ENCODE results near the gene TSHR. TPM values are rescaled to one million over a fixed set of nuclear protein-coding genes. Genes with fewer than 3 reads are reported as not detected.

The TSHR gene
- total RNA-seq, 2 experiments from 2014 or later: not detected

- Mint-ChIP-seq H3K27ac (no peak overlapping the region), H3K9me3 (no peaks in the 10 kb centered on the region), H3K27me3 (ENCODE audit: low read depth) (peaks cover 10% of the 10 kb centered on the region), H3K4me3 (no peak overlapping the region), H3K36me3 (ENCODE audit: low read depth) (peaks cover 2% of the 10 kb centered on the region), H3K4me1 (ENCODE audit: low read depth) (peaks cover 14% of the 10 kb centered on the region)
- DNase-seq: no peak
- intact Hi-C loops (cut with micrococcal nuclease): no loop called here
- CTCF ChIA-PET: no interaction called here
These were observed 202.0 kb downstream of the TSHR start for GRCh38 chr14:81157431-81157830.

GRCh38 chr14:81161088-81161487, 205.7 kb downstream of the TSHR start:
- Mint-ChIP-seq H3K4me1 (ENCODE audit: low read depth) (peaks cover 9% of the 10 kb centered on the region), H3K27me3 (ENCODE audit: low read depth) (peaks cover 3% of the 10 kb centered on the region), H3K27ac (no peak overlapping the region), H3K36me3 (ENCODE audit: low read depth) (no peaks in the 10 kb centered on the region), H3K4me3 (no peak overlapping the region), H3K9me3 (no peaks in the 10 kb centered on the region)
- DNase-seq: no peak
- CTCF ChIA-PET: interaction anchor here (0.8 to 1.7 kb wide), 3 partner anchors 9 to 304 kb away, joined by 3 to 6 read pairs (median 4); no protein-coding TSS in a partner anchor
- intact Hi-C loops (cut with micrococcal nuclease): no loop called here

GRCh38 chr14:81161749-81162148, 206.3 kb downstream of the TSHR start:
- Mint-ChIP-seq H3K9me3 (no peaks in the 10 kb centered on the region), H3K36me3 (ENCODE audit: low read depth) (no peaks in the 10 kb centered on the region), H3K27ac (no peak overlapping the region), H3K27me3 (ENCODE audit: low read depth) (no peaks in the 10 kb centered on the region), H3K4me3 (no peak overlapping the region), H3K4me1 (ENCODE audit: low read depth) (peaks cover 9% of the 10 kb centered on the region)
- intact Hi-C loops (cut with micrococcal nuclease): no loop called here
- CTCF ChIA-PET: interaction anchor here (0.6 to 1.7 kb wide), 6 partner anchors 8 to 303 kb away, joined by 3 to 6 read pairs (median 4); partner anchors contain the start of gene TSHR
- no peak for DNase-seq

GRCh38 chr14:81162941-81163340, 207.5 kb downstream of the TSHR start:
- CTCF ChIA-PET: interaction anchor here (0.7 to 4.5 kb wide), 14 partner anchors 11 to 312 kb away, joined by 3 to 39 read pairs (median 3); partner anchors contain the start of gene CEP128
- no peak for DNase-seq
- H3K27ac Mint-ChIP-seq: no peak overlapping the region
- H3K4me1 Mint-ChIP-seq (ENCODE audit: low read depth): peaks cover 9% of the 10 kb centered on the region
- H3K9me3 Mint-ChIP-seq: no peaks in the 10 kb centered on the region
- intact Hi-C loops (cut with micrococcal nuclease): no loop called here
- no peaks in the 10 kb centered on the region for H3K36me3 Mint-ChIP-seq (ENCODE audit: low read depth)
- H3K4me3 Mint-ChIP-seq: no peak overlapping the region
- no peaks in the 10 kb centered on the region for H3K27me3 Mint-ChIP-seq (ENCODE audit: low read depth)

- peaks cover 10% of the 10 kb centered on the region for H3K4me1 Mint-ChIP-seq (ENCODE audit: low read depth)
- no peaks in the 10 kb centered on the region for H3K27me3 Mint-ChIP-seq (ENCODE audit: low read depth)
- H3K4me3 Mint-ChIP-seq: no peak overlapping the region
- intact Hi-C loops (cut with micrococcal nuclease): loop anchor here (1.0 kb wide), 6 partner anchors 11 to 233 kb away; no protein-coding TSS in a partner anchor
- H3K27ac Mint-ChIP-seq: no peak overlapping the region
- DNase-seq: peak; percentile 87
- H3K9me3 Mint-ChIP-seq: no peaks in the 10 kb centered on the region
- no peaks in the 10 kb centered on the region for H3K36me3 Mint-ChIP-seq (ENCODE audit: low read depth)
- CTCF ChIA-PET: interaction anchor here (0.8 to 4.5 kb wide), 12 partner anchors 10 to 300 kb away, joined by 3 to 39 read pairs (median 4); partner anchors contain the start of gene CEP128
These were observed 208.8 kb downstream of the TSHR start for GRCh38 chr14:81164167-81164774.

GRCh38 chr14:81165188-81165587, 209.8 kb downstream of the TSHR start:
- Mint-ChIP-seq H3K27ac (no peak overlapping the region), H3K36me3 (ENCODE audit: low read depth) (no peaks in the 10 kb centered on the region), H3K4me1 (ENCODE audit: low read depth) (peaks cover 17% of the 10 kb centered on the region), H3K27me3 (ENCODE audit: low read depth) (no peaks in the 10 kb centered on the region), H3K4me3 (no peak overlapping the region), H3K9me3 (no peaks in the 10 kb centered on the region)
- DNase-seq: no peak
- CTCF ChIA-PET: interaction anchor here (1.0 to 4.5 kb wide), 6 partner anchors 10 to 178 kb away, joined by 3 to 39 read pairs (median 6); no protein-coding TSS in a partner anchor
- intact Hi-C loops (cut with micrococcal nuclease): no loop called here

GRCh38 chr14:81166121-81166520, 210.7 kb downstream of the TSHR start:
- DNase-seq: no peak
- intact Hi-C loops (cut with micrococcal nuclease): no loop called here
- Mint-ChIP-seq H3K27ac (no peak overlapping the region), H3K4me3 (no peak overlapping the region), H3K9me3 (no peaks in the 10 kb centered on the region), H3K27me3 (ENCODE audit: low read depth) (no peaks in the 10 kb centered on the region), H3K36me3 (ENCODE audit: low read depth) (no peaks in the 10 kb centered on the region), H3K4me1 (ENCODE audit: low read depth) (peaks cover 21% of the 10 kb centered on the region)
- CTCF ChIA-PET: interaction anchor here (1.1 to 4.5 kb wide), 3 partner anchors 13 to 179 kb away, joined by 3 to 39 read pairs (median 5); no protein-coding TSS in a partner anchor

- CTCF ChIA-PET: interaction anchor here (0.7 to 4.0 kb wide), 10 partner anchors 14 to 295 kb away, joined by 3 to 28 read pairs (median 8); partner anchors contain the start of gene TSHR
- H3K9me3 Mint-ChIP-seq: no peaks in the 10 kb centered on the region
- H3K27ac Mint-ChIP-seq: peak overlapping the region; percentile 93
- no peak for DNase-seq
- H3K27me3 Mint-ChIP-seq (ENCODE audit: low read depth): no peaks in the 10 kb centered on the region
- intact Hi-C loops (cut with micrococcal nuclease): no loop called here
- H3K4me3 Mint-ChIP-seq: peak overlapping the region; percentile 85
- peaks cover 18% of the 10 kb centered on the region for H3K4me1 Mint-ChIP-seq (ENCODE audit: low read depth)
- no peaks in the 10 kb centered on the region for H3K36me3 Mint-ChIP-seq (ENCODE audit: low read depth)
These were observed 213.8 kb downstream of the TSHR start for GRCh38 chr14:81169267-81169666.

- H3K4me1 Mint-ChIP-seq (ENCODE audit: low read depth): peaks cover 15% of the 10 kb centered on the region
- H3K9me3 Mint-ChIP-seq: no peaks in the 10 kb centered on the region
- intact Hi-C loops (cut with micrococcal nuclease): loop anchor here (1.0 to 5.0 kb wide), 10 partner anchors 16 to 582 kb away; no protein-coding TSS in a partner anchor
- H3K27me3 Mint-ChIP-seq (ENCODE audit: low read depth): no peaks in the 10 kb centered on the region
- H3K27ac Mint-ChIP-seq: peak overlapping the region; percentile 93
- DNase-seq: peak; percentile 27
- peak overlapping the region; percentile 85 for H3K4me3 Mint-ChIP-seq
- H3K36me3 Mint-ChIP-seq (ENCODE audit: low read depth): no peaks in the 10 kb centered on the region
- CTCF ChIA-PET: interaction anchor here (0.7 to 4.0 kb wide), 21 partner anchors 8 to 295 kb away, joined by 3 to 28 read pairs (median 5); partner anchors contain the start of genes GTF2A1 and TSHR
These were observed 214.3 kb downstream of the TSHR start for GRCh38 chr14:81169711-81170103.

- DNase-seq: peak; percentile 90
- H3K4me1 Mint-ChIP-seq (ENCODE audit: low read depth): peaks cover 12% of the 10 kb centered on the region
- no peaks in the 10 kb centered on the region for H3K36me3 Mint-ChIP-seq (ENCODE audit: low read depth)
- no peaks in the 10 kb centered on the region for H3K9me3 Mint-ChIP-seq
- CTCF ChIA-PET: interaction anchor here (0.6 to 4.0 kb wide), 27 partner anchors 9 to 294 kb away, joined by 3 to 28 read pairs (median 4); partner anchors contain the start of genes GTF2A1 and TSHR
- H3K27ac Mint-ChIP-seq: peak overlapping the region; percentile 93
- peak overlapping the region; percentile 85 for H3K4me3 Mint-ChIP-seq
- intact Hi-C loops (cut with micrococcal nuclease): loop anchor here (1.0 to 5.0 kb wide), 10 partner anchors 17 to 583 kb away; no protein-coding TSS in a partner anchor
- no peaks in the 10 kb centered on the region for H3K27me3 Mint-ChIP-seq (ENCODE audit: low read depth)
These were observed 214.8 kb downstream of the TSHR start for GRCh38 chr14:81170104-81170828.

- Mint-ChIP-seq H3K4me3 (peak overlapping the region; percentile 85), H3K9me3 (no peaks in the 10 kb centered on the region), H3K36me3 (ENCODE audit: low read depth) (no peaks in the 10 kb centered on the region), H3K27ac (peak overlapping the region; percentile 93), H3K27me3 (ENCODE audit: low read depth) (no peaks in the 10 kb centered on the region), H3K4me1 (ENCODE audit: low read depth) (peaks cover 12% of the 10 kb centered on the region)
- intact Hi-C loops (cut with micrococcal nuclease): loop anchor here (1.0 to 5.0 kb wide), 10 partner anchors 18 to 584 kb away; no protein-coding TSS in a partner anchor
- no peak for DNase-seq
- CTCF ChIA-PET: interaction anchor here (0.8 to 4.0 kb wide), 20 partner anchors 9 to 294 kb away, joined by 3 to 28 read pairs (median 4); partner anchors contain the start of gene TSHR
These were observed 215.4 kb downstream of the TSHR start for GRCh38 chr14:81170829-81171195.

- DNase-seq: no peak
- H3K27ac Mint-ChIP-seq: no peak overlapping the region
- CTCF ChIA-PET: interaction anchor here (0.6 to 4.0 kb wide), 6 partner anchors 13 to 298 kb away, joined by 3 to 28 read pairs (median 6); partner anchors contain the start of gene TSHR
- no peaks in the 10 kb centered on the region for H3K27me3 Mint-ChIP-seq (ENCODE audit: low read depth)
- H3K9me3 Mint-ChIP-seq: no peaks in the 10 kb centered on the region
- peaks cover 12% of the 10 kb centered on the region for H3K4me1 Mint-ChIP-seq (ENCODE audit: low read depth)
- intact Hi-C loops (cut with micrococcal nuclease): loop anchor here (5.0 kb wide), 1 partner anchor 585 kb away; no protein-coding TSS in a partner anchor
- no peaks in the 10 kb centered on the region for H3K36me3 Mint-ChIP-seq (ENCODE audit: low read depth)
- H3K4me3 Mint-ChIP-seq: no peak overlapping the region
These were observed 216.9 kb downstream of the TSHR start for GRCh38 chr14:81172353-81172752.
